HS-27A (cell line): Measurements from ENCODE around the gene CCN5.

ENCODE experiments used
- DNase-seq: peaks from one replicate; pipeline ENCODE4 v3.0.0-alpha.2; 2012; ENCODE audit warnings: low read depth, missing footprints

The CCN5 gene

GRCh38 chr20:44737116-44737515 is 21.9 kb downstream of the CCN5 start:
- no peak for DNase-seq

- peak; percentile 79 for DNase-seq
Observed at GRCh38 chr20:44738813-44739477, 23.8 kb downstream of the CCN5 start.

- DNase-seq, result no peak
Observed at GRCh38 chr20:44739942-44740341, 24.8 kb downstream of the CCN5 start.

- no peak for DNase-seq
Observed at GRCh38 chr20:44742304-44743079, 27.3 kb downstream of the CCN5 start.

GRCh38 chr20:44743080-44743701 is 28.0 kb downstream of the CCN5 start:
- no peak for DNase-seq

GRCh38 chr20:44743916-44744655 is 28.9 kb downstream of the CCN5 start:
- no peak for DNase-seq

GRCh38 chr20:44745122-44745597 is 30.0 kb downstream of the CCN5 start:
- no peak for DNase-seq

GRCh38 chr20:44745598-44746366 is 30.6 kb downstream of the CCN5 start, which contains the start of gene KCNK15:
TSS of gene KCNK15 (plus strand) at chr20:44745865. CDS start at chr20:44745911, 46 bp downstream.
- DNase-seq, result no peak

GRCh38 chr20:44746367-44747165 is 31.4 kb downstream of the CCN5 start:
- no peak for DNase-seq

GRCh38 chr20:44747166-44748004 is 32.2 kb downstream of the CCN5 start:
- DNase-seq, result peak; percentile 70

- no peak for DNase-seq
Observed at GRCh38 chr20:44748005-44748370, 32.8 kb downstream of the CCN5 start.

GRCh38 chr20:44750081-44750805 is 35.1 kb downstream of the CCN5 start:
- no peak for DNase-seq

- DNase-seq, result no peak
Observed at GRCh38 chr20:44752099-44752931, 37.1 kb downstream of the CCN5 start.

GRCh38 chr20:44754554-44754953 is 39.4 kb downstream of the CCN5 start:
- DNase-seq, result no peak

GRCh38 chr20:44756011-44756688 is 41.0 kb downstream of the CCN5 start:
- no peak for DNase-seq

- no peak for DNase-seq
Observed at GRCh38 chr20:44756956-44757355, 41.8 kb downstream of the CCN5 start.
